HG02678 (cell line): Measurements from ENCODE around the gene VPS13D.

Source experiments
- ATAC-seq: cut with Tn5 transposase; IDR thresholded peaks from one replicate; pipeline ENCODE4 v1.9.1; 2021; ENCODE audit warnings: mild to moderate bottlenecking, moderate library complexity; ENCODE audit not compliant: unreplicated experiment

Gene VPS13D

DNA sequence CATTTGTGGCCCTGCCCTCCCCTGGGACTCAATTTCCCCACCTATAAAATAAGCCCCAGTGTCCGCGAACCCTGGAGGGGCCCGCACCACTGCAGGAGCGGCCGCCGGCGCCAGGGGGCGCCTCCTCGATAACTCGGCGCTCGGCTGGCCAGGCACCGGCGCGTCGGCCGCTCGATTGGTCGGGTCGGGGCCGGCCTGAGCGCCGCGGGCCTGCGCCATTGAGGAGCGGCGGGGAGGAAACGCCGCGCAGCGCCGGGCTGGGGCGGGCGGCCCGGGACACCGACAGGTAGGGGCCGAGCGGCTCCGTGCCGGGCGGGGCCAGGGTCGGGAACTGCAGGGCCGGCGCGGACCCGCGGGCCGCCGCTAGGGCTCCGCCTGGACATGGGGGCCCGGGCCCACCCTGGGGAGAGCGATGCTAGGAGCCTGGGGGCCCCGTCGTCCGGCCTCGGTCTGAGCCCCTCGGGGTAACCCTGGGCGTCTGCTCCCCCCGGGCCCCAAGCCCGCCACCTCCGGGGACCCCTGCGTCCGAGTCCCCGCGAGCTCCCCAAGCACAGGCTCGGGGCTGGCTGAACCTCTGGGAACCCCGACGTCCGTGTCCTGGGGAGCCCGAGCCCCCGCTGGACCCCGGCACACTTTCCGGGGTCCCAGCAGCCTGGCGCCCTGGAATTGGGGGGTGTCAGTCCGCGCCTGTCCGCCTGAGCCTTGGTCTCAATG is at the start of gene VPS13D:
TSS of gene VPS13D (plus strand) at position 196 of the 714 bp plus-strand sequence. CDS start 4,237 bp downstream, outside the sequence.
- peak; percentile 84 for ATAC-seq

GRCh38 chr1:12180315-12180714 is 49.5 kb upstream of the VPS13D start:
- no peak for ATAC-seq

DNA sequence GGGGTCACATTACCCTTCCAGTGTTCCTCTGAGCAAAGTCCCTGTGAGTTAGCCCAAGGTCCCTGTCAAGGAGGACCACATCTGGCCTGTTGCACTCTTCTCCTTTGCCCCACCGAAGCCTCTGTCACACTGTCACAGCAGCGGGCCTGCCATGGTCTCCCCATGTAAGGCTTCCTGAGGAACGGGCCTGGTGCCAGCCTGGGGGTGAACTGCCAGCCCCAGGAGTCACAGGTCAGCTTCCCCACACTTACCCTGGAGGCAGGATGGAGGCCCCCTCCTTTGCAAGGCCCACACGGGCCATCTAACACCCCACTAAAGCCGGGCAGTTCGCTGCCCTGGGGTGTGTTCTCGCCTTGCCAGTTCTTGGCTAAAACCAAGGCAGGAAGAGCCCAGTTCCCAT is 48.9 kb upstream of the VPS13D start:
- no peak for ATAC-seq

- ATAC-seq, result no peak
Observed at GRCh38 chr1:12181568-12181967, 48.3 kb upstream of the VPS13D start.

GRCh38 chr1:12182410-12182984 is 47.3 kb upstream of the VPS13D start:
- no peak for ATAC-seq

DNA sequence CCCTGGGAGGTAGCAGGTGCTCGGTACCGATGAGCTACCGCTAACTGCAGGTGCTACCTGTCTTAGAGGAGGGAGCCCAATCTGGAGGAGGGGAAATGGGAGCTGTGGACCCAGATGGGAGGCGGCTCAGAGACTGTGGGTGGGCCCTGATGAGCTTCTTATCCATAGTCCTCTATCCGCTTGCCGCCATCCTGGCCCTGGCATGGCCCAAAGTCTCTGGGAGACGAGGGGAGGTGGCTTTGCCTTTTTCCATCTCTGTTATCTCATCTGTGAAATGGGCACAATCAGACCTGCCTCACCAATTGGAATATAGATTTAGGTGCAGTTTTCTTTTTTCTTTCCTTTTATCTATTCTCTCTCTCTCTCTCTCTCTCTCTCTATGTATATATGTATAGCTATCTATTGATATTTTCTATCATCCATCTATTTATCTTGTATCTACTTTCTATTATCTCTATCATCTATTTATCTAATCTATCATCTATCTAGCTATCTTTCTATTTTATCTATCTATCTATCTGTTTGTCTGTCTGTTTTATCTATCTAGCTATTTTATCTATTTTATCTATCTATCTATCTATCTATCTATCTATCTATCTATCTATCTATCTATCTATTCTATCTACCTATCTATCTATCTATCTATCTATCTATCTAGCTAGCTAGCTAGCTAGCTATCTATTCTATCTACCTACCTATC is 46.6 kb upstream of the VPS13D start:
- ATAC-seq, result no peak

DNA sequence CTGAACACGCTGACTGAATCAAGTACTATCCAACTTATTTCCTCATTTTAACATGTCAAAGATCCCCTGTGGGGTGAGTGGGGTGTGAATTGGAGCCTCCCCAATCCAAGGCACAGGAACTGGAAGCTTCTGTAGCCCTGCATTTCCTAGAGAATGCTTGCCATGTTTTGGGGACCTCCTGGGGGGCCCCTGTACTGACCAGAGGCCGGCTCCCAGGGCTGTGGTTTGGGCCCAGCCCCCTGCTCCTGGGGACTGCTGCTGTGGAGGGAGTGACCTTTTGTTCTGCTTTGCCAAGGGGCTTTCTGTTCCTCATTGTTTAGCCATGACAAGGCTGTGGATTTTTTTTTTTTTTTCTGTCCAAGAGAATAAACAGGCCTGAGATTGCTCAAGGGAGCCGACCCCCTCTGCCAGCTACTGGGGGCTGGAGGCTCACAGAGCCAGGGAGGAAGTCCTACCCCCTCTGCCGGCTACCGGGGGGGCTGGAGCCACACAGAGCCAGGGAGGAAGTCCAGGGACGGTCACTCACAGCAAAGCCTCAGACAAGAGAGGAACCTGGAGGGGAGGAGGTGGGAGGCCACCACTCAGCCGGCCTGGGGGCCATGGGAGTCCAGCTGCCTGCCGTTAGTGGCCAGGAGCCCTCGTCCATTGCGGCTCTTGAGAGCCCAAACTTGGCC is 45.7 kb upstream of the VPS13D start:
- no peak for ATAC-seq

GRCh38 chr1:12185036-12185917 is 44.6 kb upstream of the VPS13D start:
- no peak for ATAC-seq

DNA sequence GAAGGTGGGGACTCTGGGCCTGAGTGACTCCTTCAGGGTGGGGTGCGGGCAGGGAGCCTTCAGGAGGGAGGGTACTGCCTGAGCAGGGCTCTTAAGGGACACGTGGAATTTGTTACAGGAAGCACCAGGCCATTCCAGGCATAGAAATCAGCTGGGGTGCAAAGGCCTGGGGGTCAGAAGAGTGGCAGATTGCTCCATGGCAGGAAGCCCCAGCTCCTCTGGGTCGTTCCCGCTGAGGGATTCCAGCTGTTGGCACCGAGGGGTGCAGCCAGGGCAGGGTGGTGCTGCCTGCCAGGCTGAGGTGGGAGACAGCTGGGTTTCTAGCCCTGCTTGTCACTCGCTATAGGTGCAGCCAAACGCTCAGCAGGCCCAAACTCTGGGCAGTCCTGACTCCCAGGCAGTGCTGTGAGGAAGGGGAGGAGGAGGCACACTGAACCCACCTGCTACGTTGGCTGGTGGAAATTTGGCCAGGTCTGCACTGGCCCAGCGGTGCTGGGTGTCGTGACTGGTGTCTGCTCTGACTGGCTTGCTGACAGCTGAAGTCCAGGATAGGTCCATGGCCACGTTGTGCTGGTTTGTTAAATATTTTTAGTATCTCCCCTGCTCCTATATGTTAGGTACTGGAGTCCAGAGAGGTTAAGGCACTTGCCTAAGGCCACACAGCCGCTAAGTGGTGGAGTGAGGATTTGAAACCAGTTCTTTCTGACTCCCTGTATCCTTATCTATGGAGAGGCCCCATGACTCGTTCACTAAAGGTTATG is 43.7 kb upstream of the VPS13D start:
- ATAC-seq, result no peak

DNA sequence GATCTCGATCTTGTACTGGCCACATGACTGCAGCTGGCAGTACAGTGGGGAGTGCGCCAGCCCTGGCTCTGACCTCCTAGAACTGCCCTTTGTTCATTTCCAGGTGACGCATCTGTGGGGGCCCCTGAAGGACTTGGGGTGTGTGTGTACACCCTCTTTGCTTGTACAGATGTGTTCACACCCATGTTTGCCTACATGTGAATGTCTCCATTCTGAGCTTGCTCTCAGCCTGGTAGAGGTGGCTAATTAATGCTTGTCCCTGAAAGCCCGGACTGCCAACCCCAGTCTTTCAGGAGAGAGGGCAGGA is 43.2 kb upstream of the VPS13D start:
- ATAC-seq, result no peak

GRCh38 chr1:12188115-12188514 is 41.7 kb upstream of the VPS13D start:
- no peak for ATAC-seq

DNA sequence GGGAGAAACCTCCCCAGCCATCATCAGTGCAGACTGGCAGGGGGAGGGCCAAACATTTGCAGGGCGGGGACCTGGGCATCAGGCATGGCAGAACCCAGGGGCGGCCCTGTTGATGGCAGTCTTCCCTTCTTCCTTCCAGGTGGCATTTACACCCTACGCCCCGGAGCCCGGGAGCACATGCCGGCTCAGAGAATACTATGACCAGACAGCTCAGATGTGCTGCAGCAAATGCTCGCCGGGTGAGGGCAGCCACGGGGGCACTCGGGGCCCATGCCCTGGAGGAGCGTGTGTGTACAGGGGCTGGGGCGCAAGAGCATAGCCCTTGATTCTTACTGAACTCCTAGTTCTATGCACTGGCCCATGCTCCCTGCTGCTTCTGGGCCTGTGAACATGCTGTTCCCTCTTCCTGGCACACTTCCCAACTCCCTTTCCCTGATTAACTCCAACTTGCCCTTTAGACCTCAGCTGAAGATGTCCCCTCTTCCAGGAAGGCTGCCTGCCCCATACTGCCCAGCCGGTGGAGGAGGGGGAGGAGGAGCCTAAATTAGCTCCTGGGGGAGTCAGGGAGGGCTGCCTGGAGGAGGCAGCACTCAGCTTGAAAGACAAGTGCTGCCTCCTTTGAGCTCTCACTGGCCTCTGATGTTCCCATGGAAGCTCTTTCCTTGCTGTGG is 41.0 kb upstream of the VPS13D start:
- no peak for ATAC-seq

- no peak for ATAC-seq
Observed at GRCh38 chr1:12189328-12189682, 40.5 kb upstream of the VPS13D start.

DNA sequence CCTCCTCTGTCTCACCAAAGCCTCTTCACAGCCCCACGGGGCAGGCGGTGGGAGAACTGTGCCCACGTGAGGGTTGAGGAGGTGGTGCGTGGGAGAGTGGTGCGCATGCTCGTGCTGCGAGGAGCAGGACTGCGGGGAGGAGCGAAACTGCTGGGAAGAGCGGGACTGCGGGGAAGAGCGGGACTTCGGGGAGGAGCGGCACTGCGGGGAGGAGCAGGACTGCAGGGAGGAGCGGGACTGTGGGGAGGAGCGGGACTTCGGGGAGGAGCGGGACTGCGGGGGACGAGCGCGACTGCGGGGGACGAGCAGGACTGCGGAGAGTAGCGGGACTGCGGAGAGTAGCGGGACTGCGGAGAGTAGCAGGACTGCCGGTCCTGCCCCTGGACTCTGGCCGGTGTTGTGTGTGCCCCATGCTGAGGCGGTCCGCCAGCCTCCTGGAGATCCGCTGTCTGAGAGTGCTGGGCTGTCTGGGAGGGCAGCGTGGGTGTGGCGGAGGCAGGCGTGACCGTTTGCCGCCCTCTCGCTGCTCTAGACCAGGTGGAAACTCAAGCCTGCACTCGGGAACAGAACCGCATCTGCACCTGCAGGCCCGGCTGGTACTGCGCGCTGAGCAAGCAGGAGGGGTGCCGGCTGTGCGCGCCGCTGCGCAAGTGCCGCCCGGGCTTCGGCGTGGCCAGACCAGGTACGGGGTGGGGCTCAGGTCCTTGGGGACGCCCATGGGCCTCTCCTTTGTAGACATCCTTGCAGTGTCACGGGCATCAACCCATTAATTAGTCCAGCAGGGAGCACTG is 38.4 kb upstream of the VPS13D start:
- ATAC-seq, result no peak

DNA sequence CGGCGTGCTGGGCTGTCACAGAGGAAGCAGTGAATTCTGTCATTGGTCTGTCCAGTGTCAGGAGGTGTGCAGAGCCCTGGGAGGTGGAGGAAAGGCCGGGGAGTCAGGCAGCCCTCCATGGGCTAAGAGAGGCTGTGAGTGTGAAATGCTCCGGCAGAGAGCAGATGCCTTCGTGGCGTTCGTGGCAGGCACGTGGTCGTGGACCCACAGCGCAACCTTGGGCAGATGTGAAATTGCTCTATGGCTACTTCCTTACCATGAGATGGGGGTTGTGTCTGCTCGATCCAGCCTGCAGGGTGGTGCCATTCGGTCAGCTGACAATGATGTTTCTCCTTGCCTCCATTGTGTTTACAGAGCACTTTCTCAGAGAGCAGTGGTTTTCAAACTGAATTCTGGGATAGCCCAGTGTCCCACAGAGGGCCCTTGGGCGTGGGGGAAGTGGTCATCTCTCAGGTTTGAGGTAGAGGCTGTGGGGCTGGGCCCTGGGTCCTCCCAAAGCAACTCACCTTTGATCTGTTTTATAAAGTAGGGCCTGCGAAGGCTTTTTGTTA is 35.1 kb upstream of the VPS13D start:
- ATAC-seq, result no peak

GRCh38 chr1:12195416-12195815 is 34.4 kb upstream of the VPS13D start:
- no peak for ATAC-seq

DNA sequence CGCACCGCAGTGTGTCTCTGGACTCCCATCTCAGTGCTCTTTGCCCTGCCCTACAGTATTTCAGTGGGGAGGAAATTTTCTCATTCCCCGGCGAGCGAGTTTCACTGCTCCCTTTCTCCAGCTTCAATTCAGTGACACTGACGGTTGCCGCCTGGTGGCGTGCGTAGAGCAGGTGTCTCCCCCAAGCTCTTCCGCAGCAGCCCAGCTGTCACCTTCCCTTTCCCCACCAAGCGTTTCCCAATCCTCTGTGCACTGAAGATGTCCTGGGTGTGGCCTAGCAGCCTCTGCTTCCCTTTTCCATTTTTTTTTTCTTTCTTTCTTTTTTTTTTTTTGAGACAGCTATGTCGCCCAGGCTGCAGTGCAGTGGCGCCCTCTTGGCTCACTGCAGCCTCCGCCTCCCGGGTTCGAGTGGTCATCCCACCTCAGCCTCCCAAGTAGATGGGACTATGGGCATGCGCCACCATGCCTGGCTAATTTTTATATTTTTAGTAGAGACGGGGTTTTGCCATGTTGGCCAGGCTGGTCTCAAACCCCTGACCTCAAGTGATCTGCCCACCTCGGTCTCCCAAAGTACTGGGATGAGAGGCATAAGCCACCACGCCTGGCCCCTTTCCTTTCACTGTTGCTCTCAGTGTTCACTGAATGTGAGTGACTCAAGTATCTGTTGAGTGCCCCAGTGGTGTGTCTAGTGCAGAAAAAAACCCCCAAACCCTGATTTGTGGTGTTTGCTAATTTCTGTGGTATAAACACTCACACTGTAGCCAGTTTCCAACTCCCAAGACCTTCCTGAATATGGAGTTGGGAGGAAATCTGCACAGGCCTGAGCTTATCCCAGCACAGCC is 33.0 kb upstream of the VPS13D start:
- no peak for ATAC-seq

DNA sequence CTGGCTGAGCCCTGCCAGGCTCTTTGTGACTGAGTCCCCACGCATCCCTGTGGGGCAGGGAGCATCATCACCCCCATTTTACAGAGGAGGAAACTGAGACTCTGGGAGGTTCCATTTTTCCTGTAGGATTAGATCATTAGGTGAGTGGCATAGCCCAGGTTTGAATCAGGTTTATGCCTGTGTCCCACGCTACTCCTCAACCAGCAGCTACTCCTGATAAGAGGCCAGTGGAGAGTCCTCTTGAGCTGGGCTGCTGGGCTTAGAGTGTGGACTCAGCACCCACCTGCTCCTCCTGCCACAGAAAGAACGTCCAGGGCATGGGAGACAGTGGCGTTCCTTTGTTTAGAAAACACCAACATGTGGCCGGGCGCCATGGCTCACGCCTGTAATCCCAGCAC is 32.3 kb upstream of the VPS13D start:
- no peak for ATAC-seq
